Activated CD8-positive, alpha-beta memory T cell treated with anti-CD3 and anti-CD28 coated beads for 48 hours (primary cell): ENCODE data around the gene RNASE7.

ENCODE experiments used
- DNase-seq, 3 experiments: peaks; one replicate each; pipeline ENCODE4 v3.0.0-alpha.2; 2020; ENCODE audit warnings: low read depth in 2 of 3, low spot score in 2 of 3

RNASE7 gene

DNA sequence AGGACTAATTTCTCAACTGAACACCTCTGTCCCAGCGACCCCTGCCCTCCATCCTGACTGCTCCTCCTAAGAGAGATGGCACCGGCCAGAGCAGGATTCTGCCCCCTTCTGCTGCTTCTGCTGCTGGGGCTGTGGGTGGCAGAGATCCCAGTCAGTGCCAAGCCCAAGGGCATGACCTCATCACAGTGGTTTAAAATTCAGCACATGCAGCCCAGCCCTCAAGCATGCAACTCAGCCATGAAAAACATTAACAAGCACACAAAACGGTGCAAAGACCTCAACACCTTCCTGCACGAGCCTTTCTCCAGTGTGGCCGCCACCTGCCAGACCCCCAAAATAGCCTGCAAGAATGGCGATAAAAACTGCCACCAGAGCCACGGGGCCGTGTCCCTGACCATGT, 756 bp downstream of the RNASE7 start:
- no peak for DNase-seq

DNA sequence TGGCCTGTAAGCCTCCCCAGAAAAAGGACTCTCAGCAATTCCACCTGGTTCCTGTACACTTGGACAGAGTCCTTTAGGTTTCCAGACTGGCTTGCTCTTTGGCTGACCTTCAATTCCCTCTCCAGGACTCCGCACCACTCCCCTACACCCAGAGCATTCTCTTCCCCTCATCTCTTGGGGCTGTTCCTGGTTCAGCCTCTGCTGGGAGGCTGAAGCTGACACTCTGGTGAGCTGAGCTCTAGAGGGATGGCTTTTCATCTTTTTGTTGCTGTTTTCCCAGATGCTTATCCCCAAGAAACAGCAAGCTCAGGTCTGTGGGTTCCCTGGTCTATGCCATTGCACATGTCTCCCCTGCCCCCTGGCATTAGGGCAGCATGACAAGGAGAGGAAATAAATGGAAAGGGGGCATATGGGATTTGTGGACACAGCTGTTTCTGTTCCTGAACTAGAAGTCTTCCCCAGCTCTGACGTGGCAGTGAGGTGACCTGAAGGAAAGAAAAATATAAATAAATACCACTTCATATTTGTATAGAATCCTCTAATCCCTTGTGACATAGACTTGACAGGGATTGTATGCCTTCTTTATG, 1.3 kb downstream of the RNASE7 start:
- DNase-seq: no peak

GRCh38 chr14:21043974-21044618, 1.9 kb downstream of the RNASE7 start:
- no peak for DNase-seq

GRCh38 chr14:21047378-21047781, 5.2 kb downstream of the RNASE7 start:
- no peak for DNase-seq

- no peak for DNase-seq
These were observed 6.5 kb downstream of the RNASE7 start for GRCh38 chr14:21048638-21049037.

DNA sequence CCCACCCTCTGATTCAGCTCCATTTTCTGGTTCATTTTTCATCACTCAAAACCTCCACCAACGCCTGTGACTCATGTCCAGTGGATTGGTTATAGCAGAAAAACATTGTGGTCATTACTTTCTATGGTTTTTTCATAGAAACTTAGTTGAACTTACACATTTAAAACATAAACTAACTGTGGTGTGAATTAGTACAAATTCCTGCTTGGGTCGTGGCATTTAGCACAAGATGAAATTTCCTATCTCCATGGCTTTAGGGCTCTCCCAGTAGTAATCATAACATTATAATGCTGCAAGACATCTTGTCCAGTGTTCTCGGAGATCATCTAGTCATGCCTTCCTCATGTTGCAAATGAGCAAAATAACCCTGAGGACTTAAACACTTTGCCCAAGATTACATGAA, 7.1 kb downstream of the RNASE7 start:
- no peak for DNase-seq

DNA sequence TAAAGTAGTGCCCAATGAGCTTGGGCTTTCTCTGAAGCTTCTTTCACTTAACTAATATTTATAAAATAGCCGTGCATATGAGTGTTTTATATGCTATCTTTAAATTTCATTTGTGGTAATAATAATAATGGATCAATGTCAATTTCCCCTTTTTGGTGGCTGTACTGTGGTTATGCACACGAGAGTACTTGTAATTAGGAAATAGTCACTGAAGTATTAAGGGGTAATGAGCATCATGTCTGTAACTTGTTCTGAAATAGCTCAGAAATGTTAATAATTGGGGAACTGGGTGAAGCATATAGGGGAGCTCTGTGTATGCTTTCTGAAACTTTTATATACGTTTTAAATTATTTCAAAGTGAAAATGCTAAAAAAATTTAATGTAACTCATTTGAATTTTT, 8.4 kb downstream of the RNASE7 start:
- no peak for DNase-seq

GRCh38 chr14:21053184-21054122, 11.3 kb downstream of the RNASE7 start:
- no peak for DNase-seq

DNA sequence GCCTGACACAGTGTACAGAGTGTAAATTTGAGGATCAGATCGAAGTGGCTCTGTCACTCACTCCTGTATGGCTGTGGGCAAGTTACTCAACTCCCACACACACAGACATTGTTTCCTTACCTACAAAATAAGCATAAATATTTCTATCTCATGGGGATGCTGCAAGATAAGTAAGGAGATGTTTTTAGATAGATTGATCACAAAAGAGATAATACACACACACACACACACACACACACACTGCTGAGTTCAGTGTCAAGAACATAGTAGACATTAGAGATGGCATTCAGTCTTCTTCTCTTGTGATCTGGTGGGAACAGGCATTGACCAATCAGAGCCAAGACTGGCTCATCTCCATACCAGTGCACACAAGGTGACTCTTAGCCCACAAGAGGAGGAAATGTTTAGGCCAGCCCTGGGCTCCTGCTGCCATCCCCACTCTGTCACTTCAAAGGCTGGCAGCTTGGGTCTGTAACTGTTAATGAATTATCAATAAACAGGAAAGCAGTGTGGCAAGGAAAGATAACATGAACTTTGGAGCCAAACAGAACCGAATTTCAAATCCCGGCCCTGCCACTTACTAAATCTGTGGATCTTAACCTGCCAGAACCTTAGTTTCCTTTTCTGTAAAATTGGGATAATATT, 12.1 kb downstream of the RNASE7 start:
- DNase-seq: no peak

- DNase-seq: no peak
These were observed 12.6 kb downstream of the RNASE7 start for GRCh38 chr14:21054768-21055145.

DNA sequence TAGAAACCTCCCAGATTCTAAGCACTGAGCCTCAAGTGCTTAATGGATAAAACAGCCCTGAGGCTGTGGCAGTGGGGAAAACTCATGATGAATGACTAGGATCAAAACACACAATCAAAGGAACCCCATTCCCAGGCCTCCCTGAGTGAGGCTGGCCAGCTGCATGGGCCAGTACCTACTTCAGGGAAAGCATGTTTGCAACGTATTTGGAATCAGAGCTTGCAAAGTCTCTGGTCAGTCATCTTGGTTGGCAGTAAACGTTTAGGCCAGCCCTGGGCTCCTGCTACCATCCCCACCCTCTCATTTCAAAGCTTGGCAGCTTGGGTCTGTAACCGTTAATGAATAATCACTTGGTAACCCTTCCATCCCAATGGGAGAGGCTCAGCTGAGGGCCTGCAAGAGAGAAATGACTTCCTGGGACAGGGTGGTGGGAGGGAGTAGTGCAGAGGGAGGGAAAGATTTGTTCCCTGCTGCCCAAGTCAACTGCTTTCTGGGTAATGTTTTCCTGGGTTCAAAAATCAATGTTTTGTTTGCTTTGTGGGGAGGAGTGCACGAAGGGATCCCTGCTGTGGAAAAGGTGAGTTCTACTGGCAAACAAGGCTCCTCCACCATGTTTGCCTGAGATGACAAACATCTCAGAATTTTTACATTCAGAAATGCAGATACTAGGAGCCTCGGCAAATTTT, 13.4 kb downstream of the RNASE7 start:
- DNase-seq: no peak

DNA sequence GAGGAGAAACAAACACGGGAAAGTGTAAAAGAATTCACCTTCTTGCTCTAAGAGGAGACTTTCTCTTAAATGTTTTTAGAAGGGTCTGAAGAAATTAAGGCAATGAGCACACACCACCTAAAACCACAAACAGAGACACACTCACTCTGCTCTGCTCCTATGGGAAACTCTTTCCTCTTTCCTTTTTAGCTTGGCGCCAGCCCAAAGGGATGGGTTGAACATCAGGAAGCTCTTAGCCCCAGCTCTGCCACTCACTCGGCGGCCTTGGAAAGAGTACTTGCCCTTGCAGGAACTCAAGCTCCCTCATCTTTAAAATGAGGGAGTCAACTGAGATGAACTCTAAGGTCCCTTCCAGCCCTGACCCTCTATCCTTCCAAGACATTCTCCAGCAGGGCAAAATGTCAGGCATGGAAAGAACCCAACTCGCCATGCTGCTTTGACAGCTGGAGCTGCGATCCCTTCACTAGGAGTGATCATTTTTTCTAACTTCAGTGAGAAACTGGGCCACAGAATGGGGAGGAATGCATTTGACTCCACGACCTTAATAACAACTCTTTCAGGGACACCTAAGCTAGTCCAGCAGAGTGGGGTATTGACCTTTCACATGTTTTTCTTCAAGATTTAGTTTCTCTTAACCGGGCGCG, 14.5 kb downstream of the RNASE7 start:
- no peak for DNase-seq

- no peak for DNase-seq
These were observed 15.9 kb downstream of the RNASE7 start, which contains the start of gene RNASE8 for GRCh38 chr14:21057803-21058675. RNASE8 (plus strand) TSS chr14:21057822; CDS start chr14:21057893, 71 bp downstream.

GRCh38 chr14:21058903-21059302, 16.7 kb downstream of the RNASE7 start:
- DNase-seq: no peak

GRCh38 chr14:21059842-21060613, 17.9 kb downstream of the RNASE7 start:
- DNase-seq: no peak

DNA sequence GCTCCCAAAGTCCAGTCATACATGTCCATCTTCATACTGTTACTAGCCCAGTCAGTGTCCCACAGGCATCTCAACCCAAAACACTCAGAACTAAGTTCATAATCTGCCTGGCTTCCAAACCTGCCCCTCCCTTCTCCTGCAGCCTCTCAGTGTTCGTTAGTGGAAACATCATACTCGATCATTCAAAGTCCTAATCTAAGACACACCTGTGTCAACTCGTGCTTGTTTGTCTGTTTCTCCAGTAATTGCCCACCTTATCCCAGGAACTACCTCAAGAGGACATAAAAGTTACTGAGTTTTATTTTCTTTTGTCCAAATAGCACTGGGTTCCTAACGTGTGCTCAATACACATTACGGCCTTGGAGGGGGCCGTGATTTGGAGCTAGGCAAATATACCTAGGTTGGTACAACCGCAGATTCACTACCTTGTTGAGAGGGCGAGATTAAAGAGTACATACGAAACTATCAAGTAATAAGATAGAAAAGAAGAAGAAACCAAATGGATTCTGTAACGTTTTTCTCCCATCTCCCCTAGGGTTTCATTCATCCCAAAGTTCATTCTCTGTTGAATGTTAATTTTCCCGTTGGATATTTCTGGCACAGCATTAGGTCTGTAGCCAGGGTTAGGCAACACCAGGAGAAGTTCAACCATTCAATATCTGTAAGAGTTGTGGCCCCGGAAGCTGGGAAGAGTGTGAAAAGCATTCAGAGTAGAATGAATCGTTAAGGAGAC, 18.6 kb downstream of the RNASE7 start:
- no peak for DNase-seq

- DNase-seq: no peak
These were observed 19.1 kb downstream of the RNASE7 start for GRCh38 chr14:21061347-21061668.

DNA sequence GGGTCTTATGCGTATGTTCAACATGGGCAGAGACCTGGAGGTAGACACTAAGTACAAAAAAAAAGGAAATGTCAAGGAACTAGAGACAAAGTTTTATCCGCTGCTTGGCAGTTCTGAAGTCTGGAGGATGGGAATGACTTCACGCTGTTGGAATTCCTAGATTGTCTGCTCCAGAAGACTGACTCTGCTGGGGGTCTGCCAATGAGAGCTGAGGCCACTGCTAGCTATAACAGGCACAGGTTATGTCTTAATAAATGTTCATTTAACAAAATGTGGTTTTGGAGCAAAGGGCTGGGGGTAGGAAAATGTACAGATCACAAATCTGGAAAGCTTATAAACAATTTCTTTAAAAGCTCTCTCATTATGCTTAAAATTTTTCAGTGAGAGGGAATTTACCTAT, 21.3 kb downstream of the RNASE7 start:
- DNase-seq: no peak
